ENCODE data around the gene ZBTB42. TPM values are rescaled to one million over a fixed set of nuclear protein-coding genes. Genes with fewer than 3 reads are reported as not detected.

ZBTB42 gene
- total RNA-seq, 1 donor from 2014 or later: 2.6 TPM

GRCh38 chr14:104799244-104800014 is 1.5 kb upstream of the ZBTB42 start:
- H3K4me1 Mint-ChIP-seq (ENCODE audit: low read depth): peaks cover 29% of the 10 kb centered on the region
- peak overlapping the region; percentile 56 for H3K4me3 Mint-ChIP-seq (ENCODE audit: unreplicated experiment)
- no peak overlapping the region for H3K27ac Mint-ChIP-seq (ENCODE audit: unreplicated experiment)
- TF ChIP-seq CTCF (IDR thresholded peaks at IDR 0.05): no peak
- no peaks in the 10 kb centered on the region for H3K9me3 Mint-ChIP-seq (ENCODE audit: low read depth)
- no peak for DNase-seq (ENCODE audit: low spot score)
- no peaks in the 10 kb centered on the region for H3K27me3 Mint-ChIP-seq (ENCODE audit: low read depth)
- no peaks in the 10 kb centered on the region for H3K36me3 Mint-ChIP-seq (ENCODE audit: low read depth)

GRCh38 chr14:104800015-104800770 is 708 bp upstream of the ZBTB42 start:
- H3K27ac Mint-ChIP-seq (ENCODE audit: unreplicated experiment): no peak overlapping the region
- H3K27me3 Mint-ChIP-seq (ENCODE audit: low read depth): no peaks in the 10 kb centered on the region
- no peak for DNase-seq (ENCODE audit: low spot score)
- H3K4me1 Mint-ChIP-seq (ENCODE audit: low read depth): peaks cover 33% of the 10 kb centered on the region
- H3K4me3 Mint-ChIP-seq (ENCODE audit: unreplicated experiment): peak overlapping the region; percentile 56
- peak; percentile 57 for TF ChIP-seq CTCF (IDR thresholded peaks at IDR 0.05)
- H3K9me3 Mint-ChIP-seq (ENCODE audit: low read depth): no peaks in the 10 kb centered on the region
- no peaks in the 10 kb centered on the region for H3K36me3 Mint-ChIP-seq (ENCODE audit: low read depth)

- no peak for DNase-seq (ENCODE audit: low spot score)
- TF ChIP-seq CTCF (IDR thresholded peaks at IDR 0.05): no peak
- Mint-ChIP-seq H3K4me1 (ENCODE audit: low read depth) (peaks cover 38% of the 10 kb centered on the region), H3K27ac (ENCODE audit: unreplicated experiment) (no peak overlapping the region), H3K4me3 (ENCODE audit: unreplicated experiment) (peak overlapping the region; percentile 74), H3K36me3 (ENCODE audit: low read depth) (no peaks in the 10 kb centered on the region), H3K9me3 (ENCODE audit: low read depth) (no peaks in the 10 kb centered on the region), H3K27me3 (ENCODE audit: low read depth) (no peaks in the 10 kb centered on the region)
Measured at GRCh38 chr14:104801520-104802393, 856 bp downstream of the ZBTB42 start.

- H3K4me1 Mint-ChIP-seq (ENCODE audit: low read depth): peaks cover 33% of the 10 kb centered on the region
- no peak for TF ChIP-seq CTCF (IDR thresholded peaks at IDR 0.05)
- no peaks in the 10 kb centered on the region for H3K36me3 Mint-ChIP-seq (ENCODE audit: low read depth)
- peak overlapping the region; percentile 40 for H3K4me3 Mint-ChIP-seq (ENCODE audit: unreplicated experiment)
- H3K27me3 Mint-ChIP-seq (ENCODE audit: low read depth): no peaks in the 10 kb centered on the region
- H3K9me3 Mint-ChIP-seq (ENCODE audit: low read depth): no peaks in the 10 kb centered on the region
- no peak for DNase-seq (ENCODE audit: low spot score)
- no peak overlapping the region for H3K27ac Mint-ChIP-seq (ENCODE audit: unreplicated experiment)
Measured at GRCh38 chr14:104802394-104803184, 1.7 kb downstream of the ZBTB42 start.

Measured in chondrocyte (in vitro differentiated cells).